Retinal pigment epithelial cell (primary cell): ENCODE results near the gene ZBTB7A.

Source experiments
- DNase-seq: peaks from one replicate; pipeline ENCODE4 v3.0.0-alpha.2; 2010; ENCODE audit warnings: low read depth
- H3K4me3 ChIP-seq: 2 replicates; pipeline ENCODE4 v1.5.1; 2011; ENCODE audit warnings: mild to moderate bottlenecking, low read length, control low read depth, moderate library complexity
- TF ChIP-seq, protein P1 (sequence below): conservative IDR thresholded peaks from 2 replicates; pipeline ENCODE4 v1.5.1; 2011; ENCODE audit warnings: low read depth, low read length, control low read depth, inconsistent platforms

Gene ZBTB7A

DNA sequence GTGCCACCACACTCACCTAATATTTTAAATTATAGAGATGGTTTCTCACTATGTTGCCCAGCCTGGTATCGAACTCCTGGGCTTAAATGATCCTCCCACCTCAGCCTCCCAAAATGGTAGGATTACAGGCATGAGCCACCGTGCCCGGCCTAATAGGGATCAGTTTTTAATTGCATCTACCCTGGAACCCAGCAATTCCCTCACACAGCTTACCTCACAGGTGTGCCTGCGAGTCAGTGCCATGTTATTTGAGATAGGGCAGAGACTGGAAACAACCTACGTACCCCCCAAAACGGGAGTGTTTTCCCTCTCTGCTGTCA lies 42.9 kb upstream of the ZBTB7A start:
- TF ChIP-seq, protein P1, sequence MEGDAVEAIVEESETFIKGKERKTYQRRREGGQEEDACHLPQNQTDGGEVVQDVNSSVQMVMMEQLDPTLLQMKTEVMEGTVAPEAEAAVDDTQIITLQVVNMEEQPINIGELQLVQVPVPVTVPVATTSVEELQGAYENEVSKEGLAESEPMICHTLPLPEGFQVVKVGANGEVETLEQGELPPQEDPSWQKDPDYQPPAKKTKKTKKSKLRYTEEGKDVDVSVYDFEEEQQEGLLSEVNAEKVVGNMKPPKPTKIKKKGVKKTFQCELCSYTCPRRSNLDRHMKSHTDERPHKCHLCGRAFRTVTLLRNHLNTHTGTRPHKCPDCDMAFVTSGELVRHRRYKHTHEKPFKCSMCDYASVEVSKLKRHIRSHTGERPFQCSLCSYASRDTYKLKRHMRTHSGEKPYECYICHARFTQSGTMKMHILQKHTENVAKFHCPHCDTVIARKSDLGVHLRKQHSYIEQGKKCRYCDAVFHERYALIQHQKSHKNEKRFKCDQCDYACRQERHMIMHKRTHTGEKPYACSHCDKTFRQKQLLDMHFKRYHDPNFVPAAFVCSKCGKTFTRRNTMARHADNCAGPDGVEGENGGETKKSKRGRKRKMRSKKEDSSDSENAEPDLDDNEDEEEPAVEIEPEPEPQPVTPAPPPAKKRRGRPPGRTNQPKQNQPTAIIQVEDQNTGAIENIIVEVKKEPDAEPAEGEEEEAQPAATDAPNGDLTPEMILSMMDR: no peak
- no peak overlapping the region for H3K4me3 ChIP-seq
- DNase-seq: no peak

DNA sequence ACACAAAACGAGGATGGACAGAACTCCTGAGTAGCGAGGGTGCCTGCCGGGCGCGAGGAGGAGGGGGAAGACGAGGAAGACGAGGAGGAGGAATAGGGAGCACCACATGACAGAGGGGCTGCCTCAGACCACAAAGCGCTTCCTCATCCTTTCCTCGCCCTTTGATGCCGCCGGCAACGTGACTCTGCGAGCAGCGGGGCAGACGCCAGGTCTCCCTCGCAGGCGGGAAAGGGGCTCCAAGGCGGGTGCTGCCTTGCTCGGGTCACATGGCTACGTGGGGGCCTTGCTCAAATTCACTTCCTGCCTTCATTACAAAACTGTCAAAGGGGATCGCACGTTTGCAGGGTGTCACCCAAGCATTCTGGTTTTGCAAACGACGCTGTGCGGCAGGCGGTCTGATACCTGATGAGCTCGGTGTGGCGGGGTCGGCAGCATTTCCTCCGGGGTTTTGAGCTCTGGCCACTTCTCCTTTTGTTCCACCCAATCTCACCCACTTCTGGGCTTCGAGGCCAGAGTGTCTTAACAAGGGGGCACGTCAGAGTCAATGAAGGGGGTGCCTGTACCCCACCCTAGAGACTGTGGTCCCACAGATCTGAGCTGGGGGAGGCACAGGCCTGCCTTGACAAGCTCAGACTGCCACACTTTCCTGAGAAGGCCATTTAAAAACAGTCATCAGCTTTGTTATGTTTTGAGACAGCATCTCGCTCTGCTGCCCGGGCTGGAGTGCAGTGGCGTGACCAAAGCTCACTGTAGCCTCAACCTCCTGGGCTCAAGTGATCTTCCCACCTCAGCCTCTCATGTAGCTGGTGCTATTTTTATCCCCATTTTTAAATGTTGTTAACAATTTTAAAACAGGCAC lies 42.3 kb upstream of the ZBTB7A start:
- H3K4me3 ChIP-seq: no peak overlapping the region
- TF ChIP-seq, protein P1: no peak
- no peak for DNase-seq

DNA sequence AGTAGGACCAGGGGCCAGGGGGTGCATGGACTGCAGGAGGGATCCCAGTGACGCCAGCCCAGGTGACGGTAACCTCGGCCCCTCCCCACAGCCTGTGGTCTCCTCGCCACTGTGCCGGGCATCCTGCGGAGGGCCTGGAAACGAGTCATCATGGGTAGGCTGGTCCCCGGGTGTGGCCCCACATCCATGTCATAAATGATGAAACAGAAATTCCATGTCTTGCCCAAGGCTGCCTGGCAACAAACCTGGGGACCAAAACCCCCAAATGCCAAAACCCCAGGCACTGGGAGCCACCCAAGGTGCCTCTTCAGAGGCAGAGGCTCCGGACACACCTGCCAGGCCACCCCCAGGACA lies 36.4 kb upstream of the ZBTB7A start:
- H3K4me3 ChIP-seq: no peak overlapping the region
- no peak for DNase-seq
- TF ChIP-seq, protein P1: no peak

DNA sequence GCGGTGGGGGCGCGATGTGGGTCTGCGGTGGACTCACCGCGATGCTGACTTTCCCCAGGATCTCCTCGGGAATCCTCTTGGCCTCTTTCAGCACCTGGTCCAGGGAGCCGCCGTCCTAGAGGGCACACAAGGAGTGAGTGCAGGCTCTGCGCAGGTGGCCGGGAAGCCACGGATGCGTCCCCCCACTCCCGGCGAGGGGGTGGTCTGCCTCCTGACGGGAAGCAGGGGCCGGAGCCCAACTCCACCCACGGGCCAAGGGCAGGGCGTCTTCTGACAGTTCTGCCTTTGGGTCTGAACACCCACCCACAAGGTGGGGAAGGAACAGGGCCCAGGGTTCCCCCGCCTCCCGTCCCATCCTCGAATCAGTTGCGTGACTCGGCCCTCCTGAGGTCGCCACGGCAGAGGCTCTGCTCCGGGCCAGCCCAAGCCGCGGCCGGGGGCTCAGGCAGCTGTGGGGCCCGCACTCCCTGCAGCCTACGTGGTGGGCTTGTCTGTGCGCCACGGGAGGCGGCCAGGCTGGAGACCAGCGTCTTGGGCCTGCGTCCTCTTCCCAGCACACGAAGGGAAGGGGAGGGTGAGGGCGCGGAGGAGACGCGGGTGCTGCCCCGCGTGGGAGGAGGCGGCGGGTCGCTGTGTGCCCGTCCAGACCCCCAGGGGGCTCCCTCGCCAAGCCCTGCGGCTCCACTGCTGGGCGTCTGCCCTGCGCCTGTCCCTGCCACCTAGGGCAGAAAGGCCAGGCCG lies 35.8 kb upstream of the ZBTB7A start:
- H3K4me3 ChIP-seq: no peak overlapping the region
- TF ChIP-seq, protein P1: no peak
- no peak for DNase-seq

DNA sequence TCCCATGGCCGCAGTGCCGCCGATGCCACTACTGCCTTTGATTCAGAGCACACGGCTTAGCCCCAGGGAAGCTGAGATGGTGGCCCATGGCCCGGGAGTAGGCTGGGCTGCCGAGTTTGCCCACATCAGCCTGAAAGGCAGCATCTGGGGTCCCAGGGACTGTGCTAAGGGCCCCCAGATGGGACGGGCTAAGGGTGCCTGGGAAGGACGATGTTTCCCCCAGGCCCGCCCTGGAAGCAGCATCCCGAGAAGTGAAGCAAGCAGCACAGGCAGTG lies 34.7 kb upstream of the ZBTB7A start:
- no peak overlapping the region for H3K4me3 ChIP-seq
- TF ChIP-seq, protein P1: no peak
- DNase-seq: no peak

DNA sequence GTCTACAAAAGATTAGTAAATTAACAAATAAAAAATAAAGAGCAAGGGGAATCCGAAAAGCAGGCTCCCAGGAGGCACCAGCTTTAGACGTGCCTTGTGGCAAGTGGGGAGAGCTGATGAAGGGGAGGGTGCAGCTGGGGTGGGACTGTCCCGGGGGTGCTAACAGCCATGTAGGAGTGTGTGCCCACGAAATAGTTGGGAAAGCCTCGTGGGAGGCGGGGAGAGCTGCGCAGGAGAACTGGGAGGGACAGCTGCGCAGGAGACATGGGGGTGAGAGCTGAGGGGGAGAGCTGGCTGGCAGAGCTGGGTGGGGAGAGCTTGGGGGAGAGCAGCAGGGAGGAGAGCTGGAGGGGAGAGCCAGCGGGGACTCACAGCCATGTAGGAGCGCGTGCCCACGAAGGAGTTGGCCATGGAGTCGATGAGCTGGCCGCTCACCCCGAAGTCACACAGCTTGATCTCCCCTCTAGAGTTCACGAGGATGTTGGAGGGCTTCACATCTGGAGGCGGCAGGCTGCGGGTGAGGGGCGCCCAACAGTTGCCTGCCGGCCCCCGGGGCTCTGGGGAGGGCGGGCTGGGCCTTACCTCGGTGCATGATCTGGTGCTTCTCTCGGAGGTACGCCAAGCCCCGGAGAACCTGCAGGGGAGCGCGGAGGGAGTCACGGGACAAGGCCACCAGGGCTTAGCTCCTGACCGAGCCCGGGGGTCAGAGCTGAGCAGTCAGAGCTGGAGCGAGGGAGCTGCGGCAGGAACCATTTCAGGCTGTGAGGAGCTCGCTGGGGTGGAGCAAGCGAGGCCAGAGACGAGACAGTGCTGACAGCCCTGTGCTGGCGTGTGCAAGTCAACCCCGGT lies 34.2 kb upstream of the ZBTB7A start:
- TF ChIP-seq, protein P1: no peak

More for the DNA sequence above, 34.2 kb upstream of the ZBTB7A start:
- no peak for DNase-seq
- no peak overlapping the region for H3K4me3 ChIP-seq
